Central memory CD8-positive, alpha-beta T cell (primary cell): ENCODE data around the gene SEMA5A.
A peak's percentile ranks its signal among the peaks of the same experiment; 100 is the strongest.

Experiments
- ATAC-seq: fragments of 150-1000 bp; cut with Tn5 transposase; replicated peaks from 2 replicates; pipeline ENCODE4 v1.10.0; 2022; ENCODE audit warnings: mild to moderate bottlenecking, moderate FRiP score, moderate number of reproducible peaks; ENCODE audit not compliant: poor library complexity, severe bottlenecking; ENCODE audit errors: extremely low read depth
- DNase-seq, 2 donors: peaks; one replicate each; pipeline ENCODE4 v3.0.0; 2021; ENCODE audit warnings: low spot score in 2 of 2
- H3K27ac Mint-ChIP-seq: one replicate; pipeline ENCODE4 v1.8.0; 2022; ENCODE audit warnings: low read depth, mild to moderate bottlenecking, moderate library complexity, mixed read lengths
- H3K27me3 Mint-ChIP-seq: one replicate; pipeline ENCODE4 v1.8.0; 2022; ENCODE audit warnings: mixed read lengths
- H3K36me3 Mint-ChIP-seq: one replicate; pipeline ENCODE4 v1.8.0; 2022; ENCODE audit warnings: mild to moderate bottlenecking, moderate library complexity, mixed read lengths; ENCODE audit not compliant: insufficient read depth
- H3K4me1 Mint-ChIP-seq: one replicate; pipeline ENCODE4 v1.8.0; 2022; ENCODE audit warnings: mixed read lengths
- H3K4me3 Mint-ChIP-seq: one replicate; pipeline ENCODE4 v1.8.0; 2022; ENCODE audit warnings: mild to moderate bottlenecking, moderate library complexity, mixed read lengths
- H3K9me3 Mint-ChIP-seq: one replicate; pipeline ENCODE4 v1.8.0; 2022; ENCODE audit warnings: mixed read lengths

The SEMA5A gene

GRCh38 chr5:9222054-9222976 is 323.6 kb downstream of the SEMA5A start:
- H3K36me3 Mint-ChIP-seq, result peaks cover 2% of the 10 kb centered on the region
- H3K9me3 Mint-ChIP-seq, result peaks cover 14% of the 10 kb centered on the region
- H3K27ac Mint-ChIP-seq, result no peak overlapping the region
- no peaks in the 10 kb centered on the region for H3K27me3 Mint-ChIP-seq
- ATAC-seq, result no peak
- no peak for DNase-seq
- no peak overlapping the region for H3K4me3 Mint-ChIP-seq
- no peaks in the 10 kb centered on the region for H3K4me1 Mint-ChIP-seq

DNA sequence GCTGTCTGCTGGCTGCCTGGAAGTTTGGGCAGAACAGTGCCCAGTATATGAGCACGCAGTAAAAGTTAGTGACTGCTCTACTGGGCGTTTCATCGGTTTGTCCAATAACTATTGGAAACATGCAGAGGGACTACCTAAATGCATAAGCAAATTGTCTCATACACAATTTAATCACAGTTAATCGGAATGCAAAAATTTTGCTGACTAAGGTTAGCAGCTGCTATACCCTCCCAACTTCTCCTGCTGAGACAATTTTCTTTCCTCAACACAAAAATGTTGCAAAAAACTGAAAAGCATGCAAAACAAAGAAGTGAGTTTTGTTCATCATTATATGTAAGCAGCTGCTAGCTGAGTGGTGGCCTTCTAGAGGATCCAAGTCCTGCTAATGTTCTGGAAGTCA is 327.5 kb downstream of the SEMA5A start:
- peaks cover 31% of the 10 kb centered on the region for H3K9me3 Mint-ChIP-seq
- DNase-seq, result no peak
- H3K4me3 Mint-ChIP-seq, result no peak overlapping the region
- no peak for ATAC-seq
- no peaks in the 10 kb centered on the region for H3K27me3 Mint-ChIP-seq
- H3K36me3 Mint-ChIP-seq, result peaks cover 2% of the 10 kb centered on the region
- H3K4me1 Mint-ChIP-seq, result no peaks in the 10 kb centered on the region
- H3K27ac Mint-ChIP-seq, result no peak overlapping the region

GRCh38 chr5:9212605-9213004 is 333.3 kb downstream of the SEMA5A start:
- no peaks in the 10 kb centered on the region for H3K27me3 Mint-ChIP-seq
- no peak for DNase-seq
- H3K36me3 Mint-ChIP-seq, result peaks cover 3% of the 10 kb centered on the region
- no peak for ATAC-seq
- no peak overlapping the region for H3K4me3 Mint-ChIP-seq
- no peaks in the 10 kb centered on the region for H3K4me1 Mint-ChIP-seq
- H3K9me3 Mint-ChIP-seq, result peaks cover 18% of the 10 kb centered on the region
- H3K27ac Mint-ChIP-seq, result no peak overlapping the region

- Mint-ChIP-seq H3K27ac (peak overlapping the region; percentile 32), H3K9me3 (peaks cover 4% of the 10 kb centered on the region), H3K4me1 (no peaks in the 10 kb centered on the region), H3K36me3 (peaks cover 3% of the 10 kb centered on the region), H3K27me3 (no peaks in the 10 kb centered on the region), H3K4me3 (no peak overlapping the region)
- DNase-seq (no peak), ATAC-seq (no peak)
Measured at GRCh38 chr5:9209846-9210492, 335.9 kb downstream of the SEMA5A start.

GRCh38 chr5:9207817-9208418 is 338.0 kb downstream of the SEMA5A start:
- H3K4me3 Mint-ChIP-seq, result no peak overlapping the region
- no peaks in the 10 kb centered on the region for H3K4me1 Mint-ChIP-seq
- H3K27me3 Mint-ChIP-seq, result no peaks in the 10 kb centered on the region
- no peak for DNase-seq
- no peaks in the 10 kb centered on the region for H3K9me3 Mint-ChIP-seq
- peaks cover 3% of the 10 kb centered on the region for H3K36me3 Mint-ChIP-seq
- ATAC-seq, result no peak
- no peak overlapping the region for H3K27ac Mint-ChIP-seq

DNA sequence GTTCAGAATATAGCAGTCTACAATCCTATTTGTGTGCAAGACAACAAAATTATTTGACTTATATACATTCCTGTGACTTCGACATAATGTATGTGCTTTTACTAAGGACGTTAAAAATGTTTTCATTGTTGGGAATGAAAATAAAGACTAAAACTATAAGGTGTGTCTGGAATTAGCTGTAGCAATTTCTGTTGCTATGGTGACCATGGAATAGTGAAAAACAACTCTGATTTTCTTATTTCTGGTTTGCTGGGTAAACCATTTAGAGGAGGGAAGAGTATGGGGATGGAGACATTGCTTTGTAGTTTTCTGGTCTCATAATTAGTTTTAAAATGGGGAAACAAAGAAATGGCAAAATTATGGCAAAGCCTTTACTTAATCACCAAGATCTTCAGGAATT is 343.2 kb downstream of the SEMA5A start:
- Mint-ChIP-seq H3K4me3 (no peak overlapping the region), H3K4me1 (no peaks in the 10 kb centered on the region), H3K36me3 (no peaks in the 10 kb centered on the region), H3K9me3 (peaks cover 11% of the 10 kb centered on the region), H3K27ac (no peak overlapping the region), H3K27me3 (no peaks in the 10 kb centered on the region)
- ATAC-seq (no peak), DNase-seq (no peak)

- H3K36me3 Mint-ChIP-seq, result peaks cover 2% of the 10 kb centered on the region
- no peaks in the 10 kb centered on the region for H3K27me3 Mint-ChIP-seq
- no peak for ATAC-seq
- no peaks in the 10 kb centered on the region for H3K4me1 Mint-ChIP-seq
- H3K27ac Mint-ChIP-seq, result no peak overlapping the region
- peaks cover 12% of the 10 kb centered on the region for H3K9me3 Mint-ChIP-seq
- H3K4me3 Mint-ChIP-seq, result no peak overlapping the region
- no peak for DNase-seq
Measured at GRCh38 chr5:9201761-9202160, 344.1 kb downstream of the SEMA5A start.

GRCh38 chr5:9201011-9201410 is 344.9 kb downstream of the SEMA5A start:
- no peak for ATAC-seq
- Mint-ChIP-seq H3K36me3 (peaks cover 2% of the 10 kb centered on the region), H3K9me3 (peaks cover 17% of the 10 kb centered on the region), H3K4me3 (no peak overlapping the region), H3K4me1 (no peaks in the 10 kb centered on the region), H3K27me3 (no peaks in the 10 kb centered on the region), H3K27ac (no peak overlapping the region)
- no peak for DNase-seq

DNA sequence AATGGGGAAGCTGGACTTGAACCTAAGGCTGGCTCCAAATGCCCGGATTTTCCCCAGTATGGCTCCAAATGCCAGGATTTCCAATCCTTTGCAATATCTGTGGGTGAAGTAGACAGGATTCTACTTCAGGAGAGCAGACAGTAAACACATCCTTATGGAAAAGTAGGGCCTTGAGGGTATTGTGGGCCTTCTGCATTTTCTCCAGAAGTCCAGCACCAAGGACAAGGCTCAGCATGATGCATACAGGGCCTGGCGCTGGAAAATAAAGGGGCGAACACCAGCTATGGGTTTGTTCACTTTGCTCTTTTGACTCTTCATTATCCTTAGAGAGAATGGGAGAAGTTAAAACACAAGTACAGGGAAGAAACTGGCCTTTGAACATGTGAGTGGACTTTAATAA is 347.5 kb downstream of the SEMA5A start:
- peaks cover 17% of the 10 kb centered on the region for H3K9me3 Mint-ChIP-seq
- no peak overlapping the region for H3K4me3 Mint-ChIP-seq
- no peaks in the 10 kb centered on the region for H3K4me1 Mint-ChIP-seq
- no peaks in the 10 kb centered on the region for H3K27me3 Mint-ChIP-seq
- DNase-seq (no peak), ATAC-seq (no peak)
- H3K27ac Mint-ChIP-seq, result no peak overlapping the region
- H3K36me3 Mint-ChIP-seq, result peaks cover 2% of the 10 kb centered on the region

DNA sequence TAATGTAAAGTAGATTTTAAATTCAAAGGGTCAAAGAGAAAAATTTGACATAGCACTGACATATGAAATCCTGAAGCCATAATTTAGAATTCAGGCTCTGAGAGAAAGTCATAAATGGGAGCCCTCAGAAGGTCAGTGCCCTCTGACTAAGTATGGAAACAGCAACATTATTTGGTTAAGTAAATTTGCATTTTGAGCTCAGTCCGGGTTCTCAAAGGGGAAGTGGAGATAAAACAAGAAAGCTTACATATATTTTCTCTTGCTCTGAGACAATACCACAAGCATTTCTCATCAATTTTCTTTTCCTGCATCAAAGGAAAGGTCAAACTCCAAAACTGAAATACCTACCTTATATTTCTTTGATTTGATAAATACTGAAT is 348.0 kb downstream of the SEMA5A start:
- no peaks in the 10 kb centered on the region for H3K27me3 Mint-ChIP-seq
- H3K36me3 Mint-ChIP-seq, result peaks cover 2% of the 10 kb centered on the region
- no peaks in the 10 kb centered on the region for H3K4me1 Mint-ChIP-seq
- H3K9me3 Mint-ChIP-seq, result peaks cover 17% of the 10 kb centered on the region
- no peak overlapping the region for H3K27ac Mint-ChIP-seq
- ATAC-seq (no peak), DNase-seq (no peak)
- H3K4me3 Mint-ChIP-seq, result no peak overlapping the region

DNA sequence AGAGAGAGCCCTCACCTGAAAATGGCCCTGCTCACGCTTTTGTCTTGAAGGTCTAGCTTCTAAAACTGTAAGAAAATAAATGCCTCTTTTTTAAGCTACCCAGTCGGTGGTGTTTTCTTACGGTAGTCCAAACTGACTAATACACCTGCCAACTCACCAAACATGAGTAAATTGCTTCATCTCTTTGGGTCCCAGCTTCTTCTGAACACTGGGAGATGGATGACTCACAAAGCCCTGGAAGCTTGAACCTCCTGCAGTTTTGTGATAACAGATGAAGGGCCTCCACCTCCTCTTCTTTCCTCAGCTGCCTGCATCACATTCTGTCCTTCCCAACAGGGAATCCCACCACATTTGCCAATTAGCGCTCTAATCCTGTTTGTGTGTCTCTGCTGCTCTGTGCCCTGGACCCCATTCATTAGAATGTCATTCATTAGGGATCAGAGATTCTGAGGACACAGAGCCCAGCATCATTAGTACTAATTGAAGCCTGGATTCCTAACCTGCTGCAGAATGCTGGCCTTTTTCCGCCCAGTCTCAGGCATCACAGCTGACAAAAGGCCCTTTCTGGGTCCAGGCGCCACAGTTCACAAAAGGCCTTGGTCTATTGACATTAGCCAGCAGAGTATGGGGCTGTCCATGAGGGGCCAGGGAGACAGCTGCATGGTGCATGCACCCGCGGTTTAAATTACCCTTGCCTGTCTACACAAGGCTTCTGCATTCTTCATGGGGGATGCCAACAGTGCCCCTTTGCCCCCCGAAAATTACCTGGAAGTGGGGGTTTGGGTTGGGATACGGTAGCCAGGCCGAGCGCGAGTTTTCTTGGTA is 349.3 kb downstream of the SEMA5A start:
- no peak for DNase-seq
- H3K27ac Mint-ChIP-seq, result no peak overlapping the region
- H3K36me3 Mint-ChIP-seq, result peaks cover 2% of the 10 kb centered on the region
- no peak overlapping the region for H3K4me3 Mint-ChIP-seq
- no peaks in the 10 kb centered on the region for H3K27me3 Mint-ChIP-seq
- no peak for ATAC-seq
- no peaks in the 10 kb centered on the region for H3K4me1 Mint-ChIP-seq
- H3K9me3 Mint-ChIP-seq, result peaks cover 17% of the 10 kb centered on the region

GRCh38 chr5:9194509-9194908 is 351.4 kb downstream of the SEMA5A start:
- no peaks in the 10 kb centered on the region for H3K27me3 Mint-ChIP-seq
- H3K4me3 Mint-ChIP-seq, result no peak overlapping the region
- H3K9me3 Mint-ChIP-seq, result peaks cover 11% of the 10 kb centered on the region
- peaks cover 2% of the 10 kb centered on the region for H3K36me3 Mint-ChIP-seq
- no peaks in the 10 kb centered on the region for H3K4me1 Mint-ChIP-seq
- no peak overlapping the region for H3K27ac Mint-ChIP-seq
- DNase-seq, result no peak
- no peak for ATAC-seq
